Measurements from ENCODE around the gene EXOC4.

EXOC4 gene

DNA sequence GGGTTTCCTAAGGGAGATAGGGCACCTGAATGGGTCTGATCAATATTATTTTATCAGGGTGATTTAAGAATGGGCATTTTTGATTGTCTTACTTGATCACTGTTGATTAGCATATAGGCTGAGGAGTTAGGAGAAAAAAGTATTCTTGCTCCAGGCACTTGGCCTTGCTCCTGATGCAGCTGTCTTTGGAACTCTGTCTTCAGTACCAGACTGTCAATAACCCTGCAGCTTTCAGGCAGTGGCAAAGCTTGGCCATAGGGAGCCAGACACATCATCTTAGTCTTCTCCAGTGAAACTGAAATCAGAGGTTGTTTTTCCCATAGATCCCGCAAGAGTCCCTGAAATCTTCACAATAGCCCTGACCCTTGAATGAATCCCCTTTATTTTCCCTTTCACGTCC lies 47.2 kb downstream of the EXOC4 start:
- no peaks in the 10 kb centered on the region for H3K9me3 ChIP-seq (ENCODE audit: insufficient read depth, low read depth, low read length)
- H3K79me2 ChIP-seq (ENCODE audit: insufficient read depth, low read length) = 0 out of 2 replicates have a peak, but pooled peaks cover 10% of the 10 kb centered on the region

GRCh38 chr7:133300811-133301210 lies 47.9 kb downstream of the EXOC4 start:
- TF ChIP-seq EZH2phosphoT487 (IDR thresholded peaks at IDR 0.05; ENCODE audit: borderline replicate concordance) = no peak
- TF ChIP-seq, protein P1, sequence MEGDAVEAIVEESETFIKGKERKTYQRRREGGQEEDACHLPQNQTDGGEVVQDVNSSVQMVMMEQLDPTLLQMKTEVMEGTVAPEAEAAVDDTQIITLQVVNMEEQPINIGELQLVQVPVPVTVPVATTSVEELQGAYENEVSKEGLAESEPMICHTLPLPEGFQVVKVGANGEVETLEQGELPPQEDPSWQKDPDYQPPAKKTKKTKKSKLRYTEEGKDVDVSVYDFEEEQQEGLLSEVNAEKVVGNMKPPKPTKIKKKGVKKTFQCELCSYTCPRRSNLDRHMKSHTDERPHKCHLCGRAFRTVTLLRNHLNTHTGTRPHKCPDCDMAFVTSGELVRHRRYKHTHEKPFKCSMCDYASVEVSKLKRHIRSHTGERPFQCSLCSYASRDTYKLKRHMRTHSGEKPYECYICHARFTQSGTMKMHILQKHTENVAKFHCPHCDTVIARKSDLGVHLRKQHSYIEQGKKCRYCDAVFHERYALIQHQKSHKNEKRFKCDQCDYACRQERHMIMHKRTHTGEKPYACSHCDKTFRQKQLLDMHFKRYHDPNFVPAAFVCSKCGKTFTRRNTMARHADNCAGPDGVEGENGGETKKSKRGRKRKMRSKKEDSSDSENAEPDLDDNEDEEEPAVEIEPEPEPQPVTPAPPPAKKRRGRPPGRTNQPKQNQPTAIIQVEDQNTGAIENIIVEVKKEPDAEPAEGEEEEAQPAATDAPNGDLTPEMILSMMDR (conservative IDR thresholded peaks at IDR 0.05; ENCODE audit: low read length) = no peak
- Histone ChIP-seq H3K27me3 (ENCODE audit: insufficient read depth, low read length, poor library complexity, severe bottlenecking) (no peaks in the 10 kb centered on the region), H4K20me1 (ENCODE audit: insufficient read depth, low read length, poor library complexity, severe bottlenecking) (no peaks in the 10 kb centered on the region), H3K36me3 (ENCODE audit: insufficient read depth, low read length) (peaks cover 2% of the 10 kb centered on the region), H3K4me2 (ENCODE audit: low read depth, low read length, poor library complexity, severe bottlenecking) (no peak overlapping the region), H3K4me1 (ENCODE audit: insufficient read depth, low read length, poor library complexity, severe bottlenecking) (peaks cover 4% of the 10 kb centered on the region), H3K9me3 (ENCODE audit: insufficient read depth, low read depth, low read length) (no peaks in the 10 kb centered on the region), H2AFZ (ENCODE audit: low read length) (no peak overlapping the region), H3F3A (ENCODE audit: low read depth) (no peaks in the 10 kb centered on the region), H3K79me2 (ENCODE audit: insufficient read depth, low read length) (0 out of 2 replicates have a peak, but pooled peaks cover 10% of the 10 kb centered on the region), H3K4me3 (ENCODE audit: low read length, poor library complexity, severe bottlenecking) (no peak overlapping the region), H3K9ac (ENCODE audit: low read depth, low read length, poor library complexity, severe bottlenecking) (no peak overlapping the region), H3K9me2 (replicated peaks; ENCODE audit: low read depth, low read length) (no peaks in the 10 kb centered on the region)

More for the DNA sequence above, 47.2 kb downstream of the EXOC4 start:
- Histone ChIP-seq H3F3A (ENCODE audit: low read depth) (no peaks in the 10 kb centered on the region), H3K36me3 (ENCODE audit: insufficient read depth, low read length) (no peaks in the 10 kb centered on the region), H4K20me1 (ENCODE audit: insufficient read depth, low read length, poor library complexity, severe bottlenecking) (no peaks in the 10 kb centered on the region), H2AFZ (ENCODE audit: low read length) (no peak overlapping the region), H3K27me3 (ENCODE audit: insufficient read depth, low read length, poor library complexity, severe bottlenecking) (no peaks in the 10 kb centered on the region), H3K4me3 (ENCODE audit: low read length, poor library complexity, severe bottlenecking) (no peak overlapping the region), H3K4me1 (ENCODE audit: insufficient read depth, low read length, poor library complexity, severe bottlenecking) (peaks cover 4% of the 10 kb centered on the region), H3K9ac (ENCODE audit: low read depth, low read length, poor library complexity, severe bottlenecking) (no peak overlapping the region), H3K4me2 (ENCODE audit: low read depth, low read length, poor library complexity, severe bottlenecking) (no peak overlapping the region), H3K9me2 (replicated peaks; ENCODE audit: low read depth, low read length) (no peaks in the 10 kb centered on the region)
- TF ChIP-seq, protein P1 (conservative IDR thresholded peaks at IDR 0.05; ENCODE audit: low read length) = no peak

GRCh38 chr7:133301444-133301843 lies 48.6 kb downstream of the EXOC4 start:
- H3K9me2 ChIP-seq (replicated peaks; ENCODE audit: low read depth, low read length) = no peaks in the 10 kb centered on the region
- H3K27me3 ChIP-seq (ENCODE audit: insufficient read depth, low read length, poor library complexity, severe bottlenecking) = no peaks in the 10 kb centered on the region
- no peaks in the 10 kb centered on the region for H4K20me1 ChIP-seq (ENCODE audit: insufficient read depth, low read length, poor library complexity, severe bottlenecking)
- no peak overlapping the region for H3K9ac ChIP-seq (ENCODE audit: low read depth, low read length, poor library complexity, severe bottlenecking)
- no peak overlapping the region for H3K4me3 ChIP-seq (ENCODE audit: low read length, poor library complexity, severe bottlenecking)
- H3K9me3 ChIP-seq (ENCODE audit: insufficient read depth, low read depth, low read length) = no peaks in the 10 kb centered on the region
- H3K4me2 ChIP-seq (ENCODE audit: low read depth, low read length, poor library complexity, severe bottlenecking) = no peak overlapping the region
- peaks cover 9% of the 10 kb centered on the region for H3K36me3 ChIP-seq (ENCODE audit: insufficient read depth, low read length)
- no peak overlapping the region for H2AFZ ChIP-seq (ENCODE audit: low read length)
- H3F3A ChIP-seq (ENCODE audit: low read depth) = no peaks in the 10 kb centered on the region
- H3K4me1 ChIP-seq (ENCODE audit: insufficient read depth, low read length, poor library complexity, severe bottlenecking) = peaks cover 4% of the 10 kb centered on the region
- 0 out of 2 replicates have a peak, but pooled peaks cover 10% of the 10 kb centered on the region for H3K79me2 ChIP-seq (ENCODE audit: insufficient read depth, low read length)
- TF ChIP-seq, protein P1 (conservative IDR thresholded peaks at IDR 0.05; ENCODE audit: low read length) = no peak
- no peak for TF ChIP-seq EZH2phosphoT487 (IDR thresholded peaks at IDR 0.05; ENCODE audit: borderline replicate concordance)
